Cardiac muscle cell (in vitro differentiated cells and primary cell): ENCODE measurements around the gene CTCF. TPM values are rescaled to one million over a fixed set of nuclear protein-coding genes. Genes with fewer than 3 reads are reported as not detected.

ENCODE experiments used
- DNase-seq, 2 donors: peaks; one replicate each; pipeline versions ENCODE4 v3.0.0 to v3.0.0-alpha.2; 2010 to 2017; ENCODE audit warnings: low read depth in 1 of 2, low spot score in 1 of 2
- H3K27ac ChIP-seq: fragments of 200-600 bp; sonication (generic); 2 replicates; pipeline ENCODE4 v1.5.1; 2016
- H3K27me3 ChIP-seq: fragments of 200-600 bp; sonication (generic); 2 replicates; pipeline ENCODE4 v1.6.0; 2016; ENCODE audit warnings: control low read depth
- H3K36me3 ChIP-seq: fragments of 200-600 bp; sonication (generic); 2 replicates; pipeline ENCODE4 v1.5.1; 2016; ENCODE audit warnings: control low read depth
- H3K4me1 ChIP-seq: fragments of 200-600 bp; sonication (generic); 2 replicates; pipeline ENCODE4 v1.8.1; 2017; ENCODE audit warnings: low read depth, mild to moderate bottlenecking, mixed run types
- H3K4me3 ChIP-seq: fragments of 200-600 bp; sonication (generic); 2 replicates; pipeline ENCODE4 v1.5.1; 2016; ENCODE audit warnings: mild to moderate bottlenecking
- H3K9me3 ChIP-seq: fragments of 200-600 bp; sonication (generic); 2 replicates; pipeline ENCODE4 v1.5.1; 2017; ENCODE audit warnings: low read depth, mild to moderate bottlenecking, control low read depth
- polyA plus RNA-seq: library from polyadenylated mRNA; unstranded; fragments of >200 nt; fragmentation: Nextera tagmentation; extraction: Ambion mirVana; gene quantifications from 2 replicates; pipeline ENCODE4 v1.2.1, GENCODE V29; 2016
- total RNA-seq: library from RNA; depleted of rRNA; stranded (reverse); fragments of >200 nt; gene quantifications from 2 replicates; pipeline ENCODE4 v1.2.3, GENCODE V29; 2016
- TF ChIP-seq, protein P1 (sequence below): IDR thresholded peaks from 2 replicates; pipeline ENCODE4 v1.5.1; 2012; ENCODE audit warnings: low read depth, mild to moderate bottlenecking, low read length

The CTCF gene
- total and polyA plus RNA-seq, 2 experiments from 2014 or later = 33.9 to 38.0 TPM

DNA sequence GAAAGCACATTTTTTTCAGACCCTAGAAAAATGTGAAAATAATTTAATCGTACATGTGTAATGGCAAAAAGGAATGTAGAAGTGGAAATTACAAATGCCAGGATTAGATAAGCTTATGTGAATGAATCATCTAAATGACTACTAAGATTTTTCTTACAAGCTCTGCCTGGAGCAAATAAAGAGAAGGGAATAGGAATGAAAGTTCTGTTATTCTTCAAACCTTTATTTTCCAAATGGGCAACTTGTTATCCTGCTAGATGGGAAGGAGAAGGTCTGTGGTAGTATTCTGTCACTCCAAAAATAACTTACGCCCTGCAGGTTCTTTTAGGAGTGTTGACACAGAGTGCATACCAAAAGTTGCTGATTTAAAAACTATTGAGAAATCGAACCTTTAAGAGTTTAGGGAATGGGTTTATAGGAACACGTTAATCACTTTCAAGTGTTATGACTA, 9.7 kb downstream of the CTCF start:
- H3K4me3 ChIP-seq = no peak overlapping the region
- peaks cover 6% of the 10 kb centered on the region for H3K4me1 ChIP-seq
- H3K27me3 ChIP-seq = no peaks in the 10 kb centered on the region
- DNase-seq = peak in 1 of 2 donors; percentile 72
- TF ChIP-seq, protein P1, sequence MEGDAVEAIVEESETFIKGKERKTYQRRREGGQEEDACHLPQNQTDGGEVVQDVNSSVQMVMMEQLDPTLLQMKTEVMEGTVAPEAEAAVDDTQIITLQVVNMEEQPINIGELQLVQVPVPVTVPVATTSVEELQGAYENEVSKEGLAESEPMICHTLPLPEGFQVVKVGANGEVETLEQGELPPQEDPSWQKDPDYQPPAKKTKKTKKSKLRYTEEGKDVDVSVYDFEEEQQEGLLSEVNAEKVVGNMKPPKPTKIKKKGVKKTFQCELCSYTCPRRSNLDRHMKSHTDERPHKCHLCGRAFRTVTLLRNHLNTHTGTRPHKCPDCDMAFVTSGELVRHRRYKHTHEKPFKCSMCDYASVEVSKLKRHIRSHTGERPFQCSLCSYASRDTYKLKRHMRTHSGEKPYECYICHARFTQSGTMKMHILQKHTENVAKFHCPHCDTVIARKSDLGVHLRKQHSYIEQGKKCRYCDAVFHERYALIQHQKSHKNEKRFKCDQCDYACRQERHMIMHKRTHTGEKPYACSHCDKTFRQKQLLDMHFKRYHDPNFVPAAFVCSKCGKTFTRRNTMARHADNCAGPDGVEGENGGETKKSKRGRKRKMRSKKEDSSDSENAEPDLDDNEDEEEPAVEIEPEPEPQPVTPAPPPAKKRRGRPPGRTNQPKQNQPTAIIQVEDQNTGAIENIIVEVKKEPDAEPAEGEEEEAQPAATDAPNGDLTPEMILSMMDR = no peak
- peaks cover 20% of the 10 kb centered on the region for H3K36me3 ChIP-seq
- no peaks in the 10 kb centered on the region for H3K9me3 ChIP-seq
- H3K27ac ChIP-seq = no peak overlapping the region

DNA sequence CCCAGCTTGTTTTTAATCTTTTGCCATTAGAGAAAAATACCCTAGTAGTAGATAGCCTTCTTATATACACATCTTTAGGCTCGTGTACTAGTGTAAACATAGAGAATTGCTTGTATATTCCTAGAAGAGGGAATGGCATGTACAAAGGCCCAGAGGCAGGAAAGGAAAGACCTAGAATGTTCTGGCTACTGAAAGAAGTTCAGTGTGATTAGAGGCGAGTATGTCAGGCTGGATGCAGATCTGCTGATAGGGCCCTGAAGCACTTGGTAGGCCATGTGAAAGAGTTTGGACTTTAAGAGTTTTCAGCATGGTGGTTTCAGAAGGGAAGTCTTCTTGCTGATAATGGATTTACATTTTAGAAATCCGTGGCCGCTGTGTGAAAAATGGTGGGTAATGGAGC, 17.4 kb downstream of the CTCF start:
- Histone ChIP-seq H3K9me3 (no peaks in the 10 kb centered on the region), H3K27ac (no peak overlapping the region), H3K4me1 (no peaks in the 10 kb centered on the region), H3K36me3 (peaks cover 10% of the 10 kb centered on the region), H3K4me3 (no peak overlapping the region), H3K27me3 (no peaks in the 10 kb centered on the region)
- TF ChIP-seq, protein P1 = no peak
- DNase-seq = no peak

DNA sequence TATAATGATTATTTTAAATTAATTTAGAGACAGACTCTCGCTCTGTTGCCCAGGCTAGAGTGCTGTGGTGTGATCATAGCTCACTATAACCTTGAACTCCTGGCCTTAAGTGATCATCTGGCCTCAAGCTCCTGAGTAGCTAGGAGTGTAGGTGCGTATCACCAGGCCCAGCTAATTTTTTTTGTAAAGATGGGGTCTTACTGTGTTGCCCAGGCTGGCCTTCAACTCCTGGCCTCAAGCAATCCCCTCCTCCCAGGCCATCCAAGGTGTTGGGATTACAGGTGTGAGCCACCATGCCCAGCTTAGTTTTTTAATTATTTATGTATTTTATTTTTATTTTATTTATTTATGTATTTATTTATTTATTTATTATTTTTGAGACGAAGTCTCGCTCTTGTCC, 17.9 kb downstream of the CTCF start:
- H3K27me3 ChIP-seq = no peaks in the 10 kb centered on the region
- no peaks in the 10 kb centered on the region for H3K4me1 ChIP-seq
- TF ChIP-seq, protein P1 = no peak
- H3K36me3 ChIP-seq = peaks cover 5% of the 10 kb centered on the region
- no peak overlapping the region for H3K27ac ChIP-seq
- no peak for DNase-seq
- no peaks in the 10 kb centered on the region for H3K9me3 ChIP-seq
- H3K4me3 ChIP-seq = no peak overlapping the region

DNA sequence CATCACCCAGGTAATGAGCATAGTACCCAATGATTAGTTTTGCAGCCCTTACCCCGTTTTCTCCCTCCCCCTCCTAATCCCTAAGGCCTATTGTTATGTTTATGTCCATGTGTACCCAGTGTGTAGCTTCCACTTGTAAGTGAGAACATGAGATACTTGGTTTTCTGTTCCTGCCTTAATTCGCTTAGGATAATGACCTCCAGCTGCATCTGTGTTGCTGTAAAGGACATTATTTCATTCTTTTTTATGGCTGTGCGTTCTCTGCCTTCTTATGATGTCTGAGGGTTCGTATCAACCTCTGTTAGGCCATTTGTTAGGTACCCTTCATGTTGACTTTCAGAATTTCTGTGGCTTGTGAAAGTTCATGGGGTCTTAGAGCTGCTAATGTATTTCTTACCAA, 31.0 kb downstream of the CTCF start:
- DNase-seq = no peak
- TF ChIP-seq, protein P1 = no peak
- H3K27ac ChIP-seq = no peak overlapping the region
- peaks cover 10% of the 10 kb centered on the region for H3K4me1 ChIP-seq
- no peaks in the 10 kb centered on the region for H3K27me3 ChIP-seq
- H3K9me3 ChIP-seq = no peaks in the 10 kb centered on the region
- no peaks in the 10 kb centered on the region for H3K36me3 ChIP-seq
- H3K4me3 ChIP-seq = no peak overlapping the region

DNA sequence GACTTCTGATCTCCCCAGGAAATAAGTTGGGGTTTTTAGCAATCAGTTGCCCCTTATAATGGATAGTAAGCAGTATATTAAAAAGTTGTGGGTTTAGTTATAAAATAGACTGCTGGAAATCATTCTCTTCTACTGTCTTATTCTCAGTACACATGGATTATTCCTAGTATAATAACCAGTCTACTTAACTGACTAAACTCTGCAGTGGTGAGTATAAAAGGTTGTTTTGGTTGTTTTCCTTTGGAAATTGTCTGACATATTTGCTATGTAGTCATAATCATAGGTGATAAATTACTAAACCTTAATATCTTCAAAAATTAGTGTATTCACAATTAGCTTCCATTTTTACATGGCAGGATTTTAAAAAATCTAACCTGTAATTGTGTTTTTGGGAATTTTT, 31.4 kb downstream of the CTCF start:
- TF ChIP-seq, protein P1 = no peak
- H3K27ac ChIP-seq = no peak overlapping the region
- no peak overlapping the region for H3K4me3 ChIP-seq

DNA sequence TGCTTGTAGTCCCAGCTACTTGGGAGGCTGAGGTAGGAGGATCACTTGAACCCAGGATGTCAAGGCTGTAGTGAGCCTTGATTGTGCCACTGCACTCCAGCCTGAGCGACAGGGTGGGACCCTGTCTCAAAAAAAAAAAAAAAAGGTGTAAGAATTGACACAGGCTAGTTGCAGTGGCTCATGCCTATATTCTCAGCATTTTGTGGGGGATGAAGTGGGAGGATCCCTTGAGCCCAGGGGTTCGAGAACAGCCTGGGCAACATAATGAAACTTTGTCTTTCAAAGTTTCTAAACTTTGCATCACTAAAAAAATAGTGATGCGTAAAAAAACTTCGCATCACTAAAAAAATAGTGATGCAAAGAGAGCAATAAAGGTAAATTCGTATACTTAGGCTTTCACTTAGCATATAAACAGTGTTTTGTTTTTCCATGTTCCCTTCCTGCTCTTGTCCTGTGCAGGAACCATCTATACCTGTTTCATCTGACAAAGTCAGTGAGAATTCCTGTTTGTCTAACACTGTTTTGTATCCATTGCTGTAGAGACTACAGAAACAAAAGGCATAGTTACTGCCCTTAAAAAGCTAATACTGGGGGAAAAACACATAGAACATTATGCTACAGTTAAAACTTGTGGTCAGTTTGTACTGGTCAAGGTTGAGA, 32.1 kb downstream of the CTCF start:
- Histone ChIP-seq H3K4me3 (no peak overlapping the region), H3K27ac (no peak overlapping the region), H3K4me1 (peaks cover 10% of the 10 kb centered on the region), H3K27me3 (no peaks in the 10 kb centered on the region), H3K36me3 (no peaks in the 10 kb centered on the region), H3K9me3 (no peaks in the 10 kb centered on the region)
- no peak for DNase-seq
- TF ChIP-seq, protein P1 = no peak

More for the DNA sequence above, 31.4 kb downstream of the CTCF start:
- Histone ChIP-seq H3K4me1 (peaks cover 10% of the 10 kb centered on the region), H3K27me3 (no peaks in the 10 kb centered on the region), H3K36me3 (no peaks in the 10 kb centered on the region), H3K9me3 (no peaks in the 10 kb centered on the region)
- DNase-seq = no peak
